Vagina (tissue), 2 donors: Measurements from ENCODE around the gene INPP5A. TPM values are rescaled to one million over a fixed set of nuclear protein-coding genes. Genes with fewer than 3 reads are reported as not detected.

ENCODE experiments used
- DNase-seq, 2 donors: peaks; one replicate each; pipeline ENCODE4 v3.0.0-alpha.2; 2017; ENCODE audit errors: extremely low spot score in 2 of 2
- H3K27ac ChIP-seq: fragments of 200-600 bp; sonication (generic); one replicate; pipeline ENCODE4 v1.5.1; 2019
- H3K27me3 ChIP-seq: fragments of 200-600 bp; sonication (generic); one replicate; pipeline ENCODE4 v1.5.1; 2019
- H3K36me3 ChIP-seq, 2 donors: fragments of 200-600 bp; sonication (generic); one replicate each; pipeline ENCODE4 v1.5.1; 2017 to 2019
- H3K4me1 ChIP-seq: fragments of 200-600 bp; sonication (generic); one replicate; pipeline ENCODE4 v1.5.1; 2019
- H3K4me3 ChIP-seq, 2 donors: fragments of 200-600 bp; sonication (generic); 1 replicate in 1 of 2; 2 replicates in 1 of 2; pipeline ENCODE4 v1.5.1; 2016 to 2019
- H3K9me3 ChIP-seq: fragments of 200-600 bp; sonication (generic); one replicate; pipeline ENCODE4 v1.5.1; 2019
- CTCF ChIP-seq, 3 experiments: fragments of 450-650 bp in 2 of 3; fragments of 200-600 bp in 1 of 3; sonication (generic) in 1 of 3; IDR thresholded peaks; one replicate each; pipeline ENCODE4 v1.5.1; 2017 to 2019; ENCODE audit warnings: antibody characterized with exemption in 3 of 3, mild to moderate bottlenecking in 2 of 3, moderate library complexity in 2 of 3
- POLR2A ChIP-seq, 2 donors: fragments of 450-650 bp; IDR thresholded peaks; one replicate each; pipeline ENCODE4 v1.6.1; 2017; ENCODE audit warnings: antibody characterized with exemption in 2 of 2, mild to moderate bottlenecking in 2 of 2, moderate library complexity in 2 of 2
- POLR2AphosphoS5 ChIP-seq, 2 donors: sonication (generic); formaldehyde crosslinking; IDR thresholded peaks; one replicate each; pipeline ENCODE4 v1.9.0; 2017; ENCODE audit warnings: antibody characterized with exemption in 2 of 2, mild to moderate bottlenecking in 2 of 2, low read depth in 1 of 2; ENCODE audit not compliant: insufficient read depth in 1 of 2
- intact Hi-C: fragments of 100-400 bp; cut with DNase I; formaldehyde crosslinking; loops from one replicate; pipeline ENCODE4 v1.15.1; 2023
- total RNA-seq: library from RNA; depleted of rRNA; stranded (reverse); fragments of >200 nt; gene quantifications from one replicate; pipeline ENCODE4 v1.2.3, GENCODE V29; 2016

Gene INPP5A
- total RNA-seq, 1 donor from 2014 or later: 24.3 TPM

DNA sequence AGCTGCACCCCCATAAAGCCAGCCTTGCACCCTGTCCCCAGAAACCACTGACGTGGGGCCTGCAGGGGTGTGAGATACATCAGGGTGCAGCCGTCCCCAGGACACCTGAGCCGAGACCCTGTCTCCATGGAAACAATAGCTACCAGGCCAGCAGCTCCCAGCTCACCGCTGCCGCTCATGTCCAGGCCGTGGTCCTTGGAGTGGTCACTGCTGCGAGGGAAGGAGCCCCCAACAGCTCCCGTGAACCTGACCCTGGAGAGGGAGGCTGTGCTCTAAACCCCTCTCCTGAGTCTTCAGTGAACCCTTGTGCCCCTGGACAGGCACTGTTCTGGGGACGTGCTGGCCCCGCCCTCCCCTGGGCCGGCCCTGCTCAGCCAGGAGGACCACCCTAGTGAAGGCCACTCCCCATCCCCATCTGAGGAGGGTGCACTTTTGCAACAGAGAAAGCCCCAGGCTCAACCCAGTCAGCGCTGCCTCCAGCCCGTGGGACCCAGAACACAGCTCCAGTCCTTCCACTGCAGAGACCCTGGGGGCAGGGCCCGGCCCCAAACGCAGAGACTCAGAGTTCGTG, 19.6 kb upstream of the INPP5A start:
- no peak for DNase-seq
- peak overlapping the region in 1 of 2 donors; percentile 21 for H3K4me3 ChIP-seq
- H3K4me1 ChIP-seq: peaks cover 64% of the 10 kb centered on the region
- no peaks in the 10 kb centered on the region for H3K27me3 ChIP-seq
- TF ChIP-seq POLR2AphosphoS5 (IDR thresholded peaks at IDR 0.05; ENCODE audit: insufficient read depth in 1 of 2, low read depth in 1 of 2) (no peak), CTCF (IDR thresholded peaks at IDR 0.05) (no peak)
- H3K36me3 ChIP-seq: no peaks in the 10 kb centered on the region
- H3K27ac ChIP-seq: peak overlapping the region; percentile 93
- no peaks in the 10 kb centered on the region for H3K9me3 ChIP-seq
- intact Hi-C loops: loop anchor here (10.0 kb wide), 1 partner anchor 53 kb away; no protein-coding TSS in a partner anchor

DNA sequence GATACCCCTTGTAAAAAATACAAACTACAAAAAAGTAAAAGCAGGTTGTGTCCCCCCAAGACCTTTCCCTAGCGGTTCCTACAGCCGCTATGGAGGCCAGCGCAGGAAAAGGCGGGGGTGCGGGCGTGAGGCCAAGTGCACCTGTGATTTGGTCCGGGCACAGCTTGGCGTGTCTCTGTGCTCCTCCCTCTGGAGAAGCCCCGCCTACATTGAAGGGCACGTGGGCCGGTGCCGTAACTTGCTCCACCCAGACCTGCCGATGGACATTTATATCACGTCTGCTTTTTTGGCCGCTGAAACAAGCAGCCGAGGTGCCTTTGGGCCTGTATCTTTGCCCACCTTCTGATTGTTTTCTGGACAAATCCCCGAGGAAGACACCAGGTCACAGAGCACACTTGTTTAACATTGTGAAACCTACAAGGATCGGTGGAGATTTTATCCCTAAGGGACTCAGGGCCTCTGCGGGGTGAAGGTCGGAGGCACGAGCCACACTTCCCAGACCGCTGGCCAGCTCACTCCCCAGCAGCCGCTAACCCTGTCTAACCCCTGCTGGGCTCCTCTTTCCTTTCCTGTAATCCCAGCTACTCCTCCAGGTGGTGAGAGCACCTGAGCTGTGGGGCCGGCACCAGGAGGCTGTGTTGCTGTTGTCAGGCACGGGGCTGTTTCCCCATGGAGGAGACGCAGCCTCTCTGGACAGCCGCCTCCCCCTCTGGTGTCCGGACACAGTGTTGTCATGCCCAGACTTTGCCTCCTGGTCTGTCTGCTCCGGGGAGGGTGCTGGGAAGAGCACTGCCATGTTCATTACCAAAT, 18.8 kb upstream of the INPP5A start:
- peak overlapping the region; percentile 93 for H3K27ac ChIP-seq
- H3K4me1 ChIP-seq: peaks cover 64% of the 10 kb centered on the region
- H3K4me3 ChIP-seq: no peak overlapping the region
- no peaks in the 10 kb centered on the region for H3K27me3 ChIP-seq
- intact Hi-C loops: loop anchor here (10.0 kb wide), 1 partner anchor 54 kb away; no protein-coding TSS in a partner anchor
- no peaks in the 10 kb centered on the region for H3K9me3 ChIP-seq
- TF ChIP-seq POLR2AphosphoS5 (IDR thresholded peaks at IDR 0.05; ENCODE audit: insufficient read depth in 1 of 2, low read depth in 1 of 2) (peak in 1 of 2 donors; percentile 11), CTCF (IDR thresholded peaks at IDR 0.05) (no peak)
- DNase-seq: no peak
- no peaks in the 10 kb centered on the region for H3K36me3 ChIP-seq

DNA sequence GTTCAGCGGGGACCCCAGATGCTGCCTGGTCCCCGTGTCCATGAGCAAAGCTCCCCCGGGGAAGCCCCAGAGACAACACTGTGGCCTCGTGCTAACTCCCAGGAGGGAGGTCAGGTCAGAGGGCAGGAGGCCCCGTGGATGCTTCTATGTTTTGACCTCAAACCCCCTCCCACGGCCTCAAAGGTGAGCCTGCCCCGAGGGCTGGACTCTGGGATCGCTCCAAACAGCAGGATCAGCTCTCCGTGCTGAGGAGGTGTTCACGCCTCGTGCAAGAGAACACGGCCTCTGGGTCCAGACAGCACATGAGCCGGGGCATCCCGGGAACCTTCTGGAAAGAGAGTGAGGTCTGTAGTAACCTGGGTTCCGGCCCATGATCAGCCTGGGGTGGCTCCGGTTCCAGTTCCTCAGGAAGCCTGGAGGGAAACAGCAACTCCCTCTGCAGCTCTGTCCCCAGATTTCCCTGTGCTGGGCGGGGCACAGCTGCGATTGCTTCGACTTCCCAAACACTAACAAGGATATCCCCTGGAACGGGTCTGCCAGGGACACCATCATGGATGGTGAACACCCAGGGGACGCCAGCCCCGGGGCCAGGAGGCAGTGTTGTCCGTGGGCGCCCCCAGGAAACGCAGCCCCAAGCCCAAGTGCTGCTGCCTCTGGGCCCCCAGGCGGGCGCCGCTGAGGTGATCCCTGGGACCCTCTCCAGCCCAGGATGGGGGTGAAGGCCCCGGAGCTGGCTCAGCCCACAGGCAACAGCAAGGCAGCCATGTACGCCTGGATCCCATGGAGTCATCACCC, 18.0 kb upstream of the INPP5A start:
- Histone ChIP-seq H3K4me1 (peaks cover 64% of the 10 kb centered on the region), H3K9me3 (no peaks in the 10 kb centered on the region), H3K4me3 (no peak overlapping the region), H3K27ac (peak overlapping the region; percentile 93), H3K36me3 (no peaks in the 10 kb centered on the region), H3K27me3 (no peaks in the 10 kb centered on the region)
- intact Hi-C loops: loop anchor here (10.0 kb wide), 1 partner anchor 55 kb away; no protein-coding TSS in a partner anchor
- no peak for DNase-seq
- no peak for TF ChIP-seq CTCF (IDR thresholded peaks at IDR 0.05)
- no peak for TF ChIP-seq POLR2AphosphoS5 (IDR thresholded peaks at IDR 0.05; ENCODE audit: insufficient read depth in 1 of 2, low read depth in 1 of 2)
- TF ChIP-seq POLR2A (IDR thresholded peaks at IDR 0.05): no peak

DNA sequence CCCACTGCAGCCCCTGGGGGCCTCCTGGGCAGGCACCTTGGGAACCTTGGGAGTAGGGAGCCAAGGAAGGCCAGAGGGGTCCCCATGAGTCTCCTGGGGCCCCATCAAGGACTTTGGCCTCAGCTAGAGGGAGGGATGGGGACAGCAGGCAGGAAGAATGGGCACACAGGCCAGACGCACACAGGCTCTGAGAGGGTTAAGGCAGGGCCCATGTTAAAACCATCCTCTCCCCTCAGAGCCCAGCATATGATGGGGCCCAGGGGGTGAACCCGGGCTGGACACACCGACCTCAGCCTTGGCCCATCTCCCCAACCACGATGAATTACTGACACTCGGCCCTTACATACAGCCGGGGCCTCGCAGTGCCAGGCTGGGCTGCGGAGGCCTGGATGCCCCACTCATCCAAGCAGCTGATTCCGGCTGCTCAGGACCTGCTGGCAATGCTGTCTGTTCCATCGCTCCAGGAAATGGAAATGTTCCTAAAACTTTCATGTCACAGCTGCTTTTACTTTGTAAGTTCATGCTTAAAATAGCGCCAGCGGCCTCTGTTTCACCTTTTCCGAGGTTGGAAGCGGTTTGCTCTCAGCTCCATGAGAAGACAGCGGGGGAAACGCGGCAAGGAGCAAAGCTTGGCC, 17.3 kb upstream of the INPP5A start:
- intact Hi-C loops: no loop called here
- Histone ChIP-seq H3K4me3 (no peak overlapping the region), H3K27ac (peak overlapping the region; percentile 93), H3K4me1 (peaks cover 64% of the 10 kb centered on the region), H3K9me3 (no peaks in the 10 kb centered on the region), H3K27me3 (no peaks in the 10 kb centered on the region), H3K36me3 (no peaks in the 10 kb centered on the region)
- DNase-seq: no peak
- TF ChIP-seq POLR2AphosphoS5 (IDR thresholded peaks at IDR 0.05; ENCODE audit: insufficient read depth in 1 of 2, low read depth in 1 of 2) (peak; percentile 80 to 82), CTCF (IDR thresholded peaks at IDR 0.05) (no peak)
